GM11168 (cell line): ENCODE data around the gene KLHL29.

Source experiments
- in situ Hi-C: fragments of 300-500 bp; cut with MboI; formaldehyde crosslinking; loops from one replicate; pipeline ENCODE4 v1.12.0; 2022; ENCODE audit warnings: low sequenced_read_pairs; ENCODE audit not compliant: unreplicated experiment

KLHL29 gene

DNA sequence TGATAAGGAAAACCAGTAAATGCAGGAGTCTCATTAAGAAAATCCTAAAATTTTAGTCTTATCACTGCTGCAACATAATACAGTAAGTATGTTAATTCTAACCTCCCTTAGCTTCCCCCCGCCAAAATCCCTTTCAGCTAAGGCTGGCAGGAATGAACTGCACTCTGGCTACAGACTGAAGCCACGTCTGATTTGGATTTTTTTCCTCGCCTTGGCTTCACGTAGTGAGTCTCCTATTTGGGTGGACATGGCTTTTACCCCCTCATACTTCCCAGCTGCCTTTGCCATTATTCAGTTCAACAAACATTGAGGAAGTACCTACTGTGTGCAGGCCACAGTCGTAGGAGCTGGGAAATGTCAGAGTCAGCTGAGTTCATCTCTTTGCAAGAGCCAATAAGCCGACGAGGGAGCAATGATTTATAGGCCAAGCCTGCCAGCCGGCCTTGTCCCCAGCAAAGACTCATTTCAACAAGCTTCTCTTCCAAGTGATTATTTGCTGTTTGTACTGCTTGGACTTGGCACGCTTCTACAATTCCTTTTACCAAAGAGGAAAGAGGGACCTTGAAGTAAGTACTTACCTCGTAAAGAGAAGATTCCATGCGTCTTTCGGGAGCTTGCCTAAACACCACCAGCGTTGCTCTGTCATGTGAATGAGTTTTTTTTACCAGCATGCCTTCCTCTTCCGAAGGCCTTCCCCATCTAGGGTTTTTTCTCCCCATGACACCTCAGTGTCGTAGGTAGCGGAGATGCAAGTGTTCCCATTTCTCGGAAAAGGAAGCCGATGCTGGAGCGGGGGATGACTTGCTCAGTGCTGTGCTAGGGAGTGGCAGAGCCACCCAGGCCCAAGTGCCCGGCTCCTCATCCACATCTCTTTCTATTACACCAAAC is 138.6 kb downstream of the KLHL29 start:
- in situ Hi-C loops, result no loop called here

DNA sequence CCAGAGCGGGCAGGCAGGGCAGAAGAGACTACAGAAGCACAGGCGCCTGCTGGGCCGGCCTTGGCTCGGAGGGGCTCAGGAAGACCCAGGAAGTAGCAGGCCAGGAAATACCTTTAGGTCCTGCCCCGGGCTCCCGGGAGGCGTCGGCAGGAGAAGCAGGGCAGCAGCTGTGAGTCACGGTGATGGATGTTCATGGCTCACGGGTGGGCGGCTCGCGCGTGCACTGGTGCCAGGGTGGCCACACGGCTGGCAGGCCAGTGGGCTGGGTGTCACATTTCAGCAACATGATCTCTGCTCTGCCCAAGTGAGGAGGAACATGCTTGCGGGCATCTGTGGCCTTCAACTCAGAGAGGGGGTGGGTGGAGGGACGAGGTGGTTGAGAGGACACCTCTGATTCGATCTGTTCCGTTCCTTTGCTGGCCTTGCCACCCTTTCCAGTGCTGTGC is 139.3 kb downstream of the KLHL29 start:
- in situ Hi-C loops, result no loop called here

DNA sequence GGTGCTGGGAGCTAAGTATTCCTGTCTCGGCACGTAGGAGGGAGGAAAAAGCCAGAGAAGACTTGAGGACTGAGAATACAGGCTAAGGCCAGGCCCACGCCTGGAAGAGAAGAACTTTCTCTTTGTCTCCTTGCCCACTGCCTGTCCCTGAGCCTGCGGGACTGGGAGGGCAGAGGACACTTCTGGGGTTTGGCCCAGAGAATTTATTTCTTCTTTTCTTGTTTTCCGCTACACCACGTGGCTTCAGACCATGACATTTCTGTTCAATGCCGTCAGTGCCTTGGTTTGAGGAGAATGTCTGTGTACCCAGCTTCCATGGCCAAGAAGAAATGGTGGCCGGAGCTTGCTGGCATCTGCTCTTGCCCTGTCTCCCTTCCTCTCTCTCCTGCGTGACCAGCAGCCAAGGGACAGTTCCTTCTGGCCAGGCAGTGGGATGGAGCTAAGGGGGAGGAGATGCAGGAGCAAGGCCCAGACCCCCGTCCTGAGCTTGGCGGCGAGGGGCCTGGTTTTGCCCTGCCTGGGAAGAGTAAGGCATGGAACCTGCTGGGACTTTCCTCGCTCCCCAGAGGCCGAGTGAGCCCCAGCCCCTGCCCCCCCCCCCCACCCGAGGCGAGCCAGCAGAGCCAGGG is 140.3 kb downstream of the KLHL29 start:
- in situ Hi-C loops, result no loop called here

DNA sequence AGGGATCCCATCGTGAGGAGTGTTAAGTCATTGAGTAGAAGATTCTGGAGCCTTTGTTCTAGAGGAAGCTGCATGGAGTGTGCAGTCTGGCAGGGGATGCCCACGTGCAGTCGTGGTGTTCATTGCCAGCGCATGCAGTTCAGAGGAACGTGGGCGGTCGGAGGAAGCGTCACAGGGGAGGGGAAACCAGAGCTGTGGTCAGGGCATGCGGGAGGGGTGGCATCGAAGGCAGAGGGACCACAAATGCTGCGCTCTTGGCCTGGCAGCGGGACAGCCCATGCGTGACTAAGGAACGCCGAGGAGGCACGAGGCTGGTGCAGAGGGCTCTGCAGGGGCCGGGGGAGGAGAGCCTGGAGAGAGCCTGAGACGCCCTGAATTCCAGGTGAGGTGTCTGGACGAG is 141.1 kb downstream of the KLHL29 start:
- in situ Hi-C loops, result no loop called here

DNA sequence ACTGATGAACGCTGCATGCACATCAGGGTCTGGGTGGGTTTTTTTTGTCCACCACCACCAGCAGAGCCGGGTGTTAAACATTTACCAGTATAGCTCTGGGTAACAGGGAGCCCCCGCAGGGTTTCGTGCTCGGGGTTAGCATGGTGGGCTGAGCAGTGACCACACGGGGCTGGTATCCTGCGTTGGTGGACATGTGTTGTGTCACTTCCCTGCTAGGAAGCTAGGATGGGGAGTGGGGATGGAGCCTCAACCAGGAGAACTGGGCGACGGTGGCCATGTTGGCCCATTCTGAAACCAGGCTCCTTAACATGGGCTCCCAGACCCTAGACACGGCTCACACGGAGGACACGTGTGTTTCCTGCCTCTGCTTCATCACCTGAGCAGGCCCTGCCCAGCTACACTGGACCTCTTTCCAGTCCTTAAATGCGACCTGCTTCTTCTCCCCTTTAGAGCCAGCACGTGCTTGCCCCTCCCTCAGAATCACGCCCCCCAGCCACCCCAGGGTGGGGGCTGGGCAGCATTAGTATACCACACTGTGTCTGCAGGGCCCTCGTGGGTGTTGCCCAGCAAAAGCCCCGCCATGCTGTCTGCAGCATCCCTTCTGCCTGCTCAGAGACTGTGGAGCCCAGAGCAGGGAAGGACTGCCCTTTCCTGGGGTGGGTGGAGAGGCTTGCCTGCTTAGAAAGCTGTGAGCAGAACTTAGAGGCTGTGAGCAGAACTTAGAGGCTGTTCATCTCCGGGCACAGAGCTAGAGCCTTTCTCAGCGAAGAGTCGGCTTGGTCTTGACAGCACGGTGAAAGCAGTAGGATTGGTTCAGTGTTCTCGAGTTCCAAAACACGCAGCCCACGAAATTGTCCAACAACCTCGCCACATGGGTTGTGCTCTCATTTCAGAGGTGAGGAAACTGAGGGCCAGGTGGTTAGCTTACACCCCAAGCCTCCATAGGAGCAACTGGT is 142.1 kb downstream of the KLHL29 start:
- in situ Hi-C loops, result no loop called here

DNA sequence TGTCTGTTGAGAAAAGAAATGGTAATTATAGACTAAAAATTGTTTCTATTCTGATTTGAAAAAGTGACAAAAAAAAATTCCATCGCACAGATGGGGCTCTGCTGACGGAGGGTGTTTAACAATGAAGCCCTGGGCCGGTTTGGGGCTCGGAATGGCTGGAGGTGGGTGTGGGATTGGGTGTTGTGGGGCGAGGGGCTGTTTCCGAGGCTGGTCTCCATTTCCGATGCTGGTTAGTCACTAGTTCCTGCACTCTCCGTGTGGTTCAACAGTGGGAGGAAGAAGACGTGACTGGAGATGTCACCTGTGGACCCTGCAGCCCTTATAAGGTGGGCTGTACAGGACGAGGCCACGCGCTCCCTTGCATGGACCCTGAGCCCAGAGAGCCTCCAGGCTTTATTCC is 143.2 kb downstream of the KLHL29 start:
- in situ Hi-C loops, result no loop called here

DNA sequence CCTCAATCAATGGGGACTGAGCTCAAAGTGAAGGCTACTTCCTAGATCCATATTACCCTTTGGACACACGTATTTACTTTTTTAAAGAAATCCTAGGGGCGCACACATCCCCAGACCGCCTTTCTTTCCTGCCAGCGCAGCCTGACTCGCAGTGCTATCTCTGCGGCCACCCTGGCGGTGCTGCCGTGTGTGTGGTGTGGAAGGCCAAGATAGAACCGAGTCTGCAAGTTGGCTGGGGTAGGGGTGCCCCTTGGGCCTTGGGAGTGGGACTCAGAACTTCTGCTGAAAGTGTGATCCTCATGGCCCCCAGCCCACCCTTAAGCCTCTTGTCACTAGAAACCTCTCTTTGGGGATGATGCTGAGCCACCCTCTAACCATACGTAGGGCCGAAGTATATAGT is 143.7 kb downstream of the KLHL29 start:
- in situ Hi-C loops, result no loop called here

DNA sequence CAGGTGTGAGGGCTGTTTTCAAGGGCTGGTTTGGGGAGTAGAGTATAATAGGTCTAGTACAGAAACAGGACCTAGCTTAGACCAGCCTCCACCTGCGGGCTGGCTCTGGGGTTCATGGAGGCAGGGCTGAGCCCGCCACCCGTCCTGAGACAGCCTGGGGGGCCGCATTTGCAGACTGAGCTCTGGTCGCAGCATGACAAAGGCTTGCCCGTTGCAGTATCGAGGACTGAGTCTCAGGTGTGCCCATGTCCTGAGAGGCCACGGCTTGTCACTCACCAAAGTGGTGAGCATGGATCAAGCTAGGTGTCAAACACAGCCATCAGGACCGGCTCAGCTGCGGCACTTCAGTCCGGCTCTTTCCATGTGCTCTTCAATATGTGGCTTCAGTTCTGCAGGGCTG is 144.7 kb downstream of the KLHL29 start:
- in situ Hi-C loops, result no loop called here

DNA sequence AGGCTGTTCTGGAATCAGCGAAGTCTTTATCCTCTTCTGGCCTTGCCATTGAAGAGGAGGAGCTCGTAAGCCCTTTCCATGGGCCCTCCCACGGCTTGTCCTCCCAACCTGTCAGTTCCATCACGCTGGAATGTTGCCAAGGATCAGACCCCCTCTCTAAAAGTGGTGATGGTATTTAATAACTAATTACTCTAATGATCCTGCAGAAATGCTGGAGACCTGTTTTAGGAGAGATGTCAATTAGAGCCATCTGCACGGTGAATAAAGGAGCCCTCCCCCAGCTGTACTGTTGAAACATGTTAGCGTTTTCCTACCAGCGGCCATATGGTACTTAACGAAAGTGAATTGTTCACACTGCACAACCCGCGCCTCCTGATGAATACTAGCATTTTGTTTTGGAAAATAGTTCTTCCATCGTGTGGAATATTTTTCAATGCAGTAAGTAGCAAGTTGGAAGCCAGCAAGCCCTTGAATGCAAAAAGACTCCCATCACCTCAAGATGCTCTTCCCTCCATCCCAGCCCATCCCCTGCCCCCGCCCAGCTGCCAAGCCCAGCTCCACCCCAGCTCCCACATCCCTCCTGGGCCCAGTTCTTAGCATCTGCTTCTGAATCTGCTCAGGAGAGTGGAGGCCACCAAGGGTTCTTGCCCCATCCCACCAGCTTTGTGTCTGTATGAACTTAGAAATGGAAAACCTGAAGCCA is 145.4 kb downstream of the KLHL29 start:
- in situ Hi-C loops, result no loop called here

DNA sequence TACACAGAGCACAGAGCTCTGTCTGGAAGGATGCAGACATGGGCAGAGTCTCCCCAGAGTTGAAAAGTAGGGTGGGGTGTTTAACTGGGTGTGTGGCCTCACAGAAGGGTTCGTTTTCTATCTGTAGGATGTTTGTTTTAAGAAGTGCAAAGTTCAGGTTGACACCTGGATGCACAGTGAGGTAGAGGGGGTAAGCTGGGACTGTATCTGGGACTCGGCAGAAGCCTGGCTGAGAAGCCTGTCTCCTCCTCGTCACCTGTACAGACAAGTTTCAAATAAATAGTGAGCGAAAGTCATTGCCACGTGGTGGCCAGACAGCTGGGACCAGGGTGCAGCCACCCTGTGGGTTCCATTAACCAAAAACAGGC is 145.9 kb downstream of the KLHL29 start:
- in situ Hi-C loops, result no loop called here

DNA sequence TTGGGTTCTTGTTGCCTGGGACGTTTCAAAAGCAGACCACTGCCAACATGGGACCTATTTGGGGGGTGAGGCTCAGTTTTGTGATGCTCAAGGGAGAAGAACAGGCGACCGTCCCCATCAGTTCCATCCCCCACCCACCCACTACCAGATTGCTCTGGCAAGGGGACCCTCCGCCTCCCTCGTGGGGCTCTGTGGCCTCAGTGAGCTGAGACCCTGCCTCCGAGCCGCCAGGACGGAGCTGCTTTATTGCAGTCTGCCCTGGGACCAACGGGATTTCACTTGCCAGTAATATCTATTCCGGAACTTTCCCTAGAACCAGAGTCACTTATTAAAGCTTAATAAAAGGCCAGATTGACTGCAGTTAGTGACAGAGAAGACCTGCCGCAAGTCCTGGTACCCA is 146.3 kb downstream of the KLHL29 start:
- in situ Hi-C loops, result no loop called here

DNA sequence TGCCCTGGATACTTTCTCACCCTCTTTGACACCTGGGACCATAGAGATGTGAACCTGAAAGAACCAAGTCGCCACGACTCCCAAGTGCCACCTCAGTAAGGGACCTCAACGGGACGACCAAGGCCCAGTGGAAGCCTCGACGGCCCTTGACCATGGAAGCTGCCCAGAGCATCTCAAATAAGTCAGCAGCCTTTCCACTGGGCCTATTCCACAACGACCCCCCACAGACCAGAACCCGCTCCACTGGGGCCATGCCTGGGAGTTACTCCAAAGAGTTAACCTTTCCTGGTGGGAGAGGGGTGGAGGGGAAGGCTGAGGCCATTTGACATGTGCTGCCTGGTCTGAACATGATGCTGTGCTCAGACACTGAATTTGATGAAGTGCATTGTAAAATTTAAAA is 146.9 kb downstream of the KLHL29 start:
- in situ Hi-C loops, result no loop called here

DNA sequence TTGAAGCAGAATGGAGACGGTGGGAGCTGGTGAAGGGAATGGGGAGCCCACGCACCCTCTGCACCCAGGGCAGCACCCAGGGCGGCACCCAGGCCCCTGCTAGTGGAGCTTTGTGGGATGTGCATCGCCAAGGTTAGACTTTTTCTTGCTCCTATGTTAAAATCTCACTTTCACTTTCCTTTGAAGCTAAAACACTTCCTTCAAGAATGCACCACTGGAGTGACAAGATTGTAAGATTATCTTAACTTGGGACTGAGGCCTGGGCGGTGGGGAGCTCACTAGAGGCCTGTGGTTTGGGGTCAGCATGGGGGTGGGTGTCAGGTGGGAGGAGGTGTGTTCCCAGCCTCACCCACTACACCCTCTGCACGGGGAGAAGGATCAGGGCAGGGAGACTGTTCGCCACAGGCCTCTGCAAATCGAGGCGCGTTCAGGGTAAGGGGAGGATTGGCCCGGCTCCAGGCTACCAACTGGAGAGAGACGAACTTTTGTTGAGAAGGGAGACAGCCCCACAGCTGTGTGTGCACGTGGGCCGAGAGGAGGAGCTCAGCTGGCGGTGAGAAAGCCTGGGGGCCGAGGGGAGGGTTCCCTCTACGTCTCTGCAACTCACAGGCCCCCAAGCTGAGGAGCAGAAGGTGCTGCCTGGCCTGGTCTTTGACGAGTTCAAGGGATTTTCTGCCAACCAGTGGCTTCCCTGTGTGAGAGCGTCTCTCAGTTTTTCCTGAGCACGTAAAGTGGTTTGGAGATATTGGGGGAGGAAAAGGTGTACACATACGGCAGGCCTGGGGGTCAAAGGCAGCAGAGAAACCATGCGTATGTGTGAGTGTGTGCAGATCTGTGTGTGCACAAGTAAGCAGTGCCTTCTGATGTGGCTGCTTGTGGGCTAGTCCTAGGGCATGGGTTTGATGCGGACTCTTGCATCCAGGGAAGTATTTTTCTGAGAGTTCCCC is 147.7 kb downstream of the KLHL29 start:
- in situ Hi-C loops, result no loop called here

DNA sequence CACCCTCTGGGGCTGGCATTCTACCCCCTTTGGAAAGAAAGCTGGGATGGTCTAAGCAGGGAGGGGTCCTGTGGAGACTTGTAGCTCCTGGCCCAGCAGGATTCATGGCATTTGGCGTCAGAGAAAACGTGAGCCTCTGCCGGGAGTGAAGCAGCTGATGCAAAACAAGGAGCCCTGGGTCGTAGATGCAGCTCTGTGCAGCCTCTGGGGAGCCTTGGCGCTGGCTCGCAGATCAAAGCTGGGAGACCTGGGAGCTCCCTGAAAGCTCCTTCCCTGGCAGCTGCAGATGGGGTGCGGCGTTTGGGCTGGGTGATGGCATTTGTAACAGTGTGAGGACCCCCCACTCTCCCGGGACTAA is 148.3 kb downstream of the KLHL29 start:
- in situ Hi-C loops, result no loop called here

DNA sequence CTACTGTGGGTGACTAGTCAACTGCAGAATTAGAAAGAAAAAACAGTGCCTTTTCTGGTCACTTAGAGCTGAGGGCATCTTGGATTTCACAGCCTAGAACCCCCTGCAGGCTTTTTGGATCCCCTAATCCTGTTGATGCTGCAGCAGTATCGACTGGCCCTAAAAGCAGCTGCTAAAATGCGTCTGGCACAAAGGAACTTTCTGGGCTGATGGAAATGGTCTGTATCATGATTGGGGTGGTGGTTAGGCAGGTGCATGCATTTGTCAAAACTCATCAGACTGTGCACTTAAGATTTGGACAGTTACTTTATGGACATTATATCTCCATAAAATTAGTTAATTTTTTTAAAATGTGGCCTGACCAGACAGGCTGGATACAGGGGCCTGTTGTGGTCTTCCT is 149.8 kb downstream of the KLHL29 start:
- in situ Hi-C loops, result no loop called here

DNA sequence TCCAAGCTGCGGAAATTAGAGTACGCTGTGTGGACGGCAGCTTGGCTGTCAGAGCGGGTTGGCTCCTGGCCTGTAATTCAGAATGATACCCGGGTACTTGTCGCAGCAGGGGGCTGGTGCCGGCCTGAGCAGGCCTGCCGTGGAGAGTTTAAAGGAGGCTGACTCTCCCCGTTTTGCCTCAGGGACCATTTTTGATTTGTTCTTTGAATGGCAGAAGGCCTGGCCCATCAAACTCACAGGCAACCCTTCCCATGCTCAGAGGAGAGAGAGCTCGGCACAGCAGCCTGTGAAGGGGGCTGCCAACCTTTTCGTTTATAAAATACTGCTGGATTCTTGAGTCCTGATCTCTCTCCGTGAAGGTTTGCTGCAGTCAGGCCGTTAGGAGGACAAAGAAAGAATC is 151.3 kb downstream of the KLHL29 start:
- in situ Hi-C loops, result no loop called here

DNA sequence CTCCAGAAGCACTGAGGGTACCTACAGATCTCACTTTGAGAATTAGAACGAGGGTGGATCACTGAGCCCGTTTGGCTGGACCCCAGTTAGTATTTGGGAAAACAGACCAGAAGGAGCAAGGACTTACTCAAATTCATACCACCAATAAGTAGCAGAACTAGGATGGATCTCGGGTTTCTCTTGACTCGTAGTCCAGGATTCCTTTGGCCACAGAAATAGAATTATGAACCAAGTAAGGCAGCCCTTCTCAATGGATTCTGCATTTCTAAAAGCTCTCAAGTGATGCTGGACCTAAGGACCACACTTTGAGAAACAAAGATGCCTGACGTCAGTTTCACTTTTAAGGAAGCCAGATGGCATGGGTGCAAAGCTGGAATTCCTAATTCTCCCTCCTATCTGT is 153.0 kb downstream of the KLHL29 start:
- in situ Hi-C loops, result no loop called here

DNA sequence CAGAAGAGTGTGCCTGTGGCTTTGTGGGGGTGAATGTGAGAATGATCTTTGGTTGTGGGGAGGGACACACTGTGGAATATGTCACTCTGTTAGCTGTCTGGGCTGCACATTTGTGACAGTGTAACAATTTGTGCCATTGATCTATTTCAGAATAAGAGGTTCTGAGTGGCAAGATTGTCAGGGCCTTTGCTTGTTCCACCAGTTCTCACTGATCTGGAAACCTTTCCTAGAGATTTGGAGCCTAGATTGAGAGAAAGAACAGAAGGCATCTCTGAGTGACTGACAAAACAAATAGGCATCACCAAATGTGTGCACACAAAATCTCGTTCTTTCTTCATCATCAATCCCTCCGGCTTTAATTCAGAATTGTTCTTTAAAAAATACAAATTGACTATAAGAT is 153.6 kb downstream of the KLHL29 start:
- in situ Hi-C loops, result no loop called here

DNA sequence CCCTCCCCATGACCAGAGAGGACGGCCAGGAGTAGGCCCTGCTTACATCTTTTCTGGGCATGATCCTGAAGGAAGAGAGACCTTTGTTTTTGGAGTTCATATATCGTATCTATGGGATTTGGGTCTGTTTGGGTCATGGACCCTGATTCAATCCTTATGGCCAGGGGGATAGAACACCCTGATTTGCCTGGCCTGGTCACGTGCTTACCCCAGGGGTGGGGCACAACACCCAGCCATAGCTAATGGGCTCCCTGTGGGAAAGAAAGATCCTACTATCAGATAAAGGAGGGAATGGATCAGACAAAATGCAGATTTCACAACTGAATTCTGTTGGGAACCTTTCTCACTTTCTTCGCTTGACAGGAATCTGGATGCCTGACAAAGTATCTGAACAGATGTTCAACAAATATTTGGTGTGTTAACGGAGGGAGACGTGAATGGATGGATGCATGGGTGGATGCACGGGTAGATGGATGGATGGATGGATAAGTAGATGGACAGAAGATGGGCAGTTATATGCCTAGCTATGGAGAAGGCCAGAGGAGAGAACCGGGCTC is 155.9 kb downstream of the KLHL29 start:
- in situ Hi-C loops, result no loop called here
